Panc1 (cell line): ENCODE results near the gene GADD45G. TPM values are rescaled to one million over a fixed set of nuclear protein-coding genes. Genes with fewer than 3 reads are reported as not detected.

Experiments used
- ATAC-seq: fragments of 200-7000 bp; cut with Tn5 transposase; 2 replicates; pipeline ENCODE4 v1.9.1; 2020; ENCODE audit warnings: mild to moderate bottlenecking, moderate library complexity
- BruUV-seq: library from RNA; stranded (reverse); fragments of 400-500 nt; replicated peaks from 2 replicates; lab custom pipeline; 2021; lab: Mats Ljungman, UMichigan
- CTCF ChIA-PET: fragments of 300-600 bp; sonication (Branson Sonifier 250); formaldehyde crosslinking; loops from one replicate; lab custom pipeline; 2022; ENCODE audit warnings: antibody characterized with exemption; lab: Charles Lee
- POLR2A ChIA-PET: fragments of 300-600 bp; sonication (Branson Sonifier 250); formaldehyde crosslinking; loops from one replicate; lab custom pipeline; 2022; ENCODE audit warnings: antibody characterized with exemption; lab: Charles Lee
- DNase-seq: peaks from one replicate; pipeline ENCODE4 v3.0.0-alpha.2; 2010; ENCODE audit warnings: low read depth, low spot score
- H3K27ac ChIP-seq: 2 replicates; pipeline ENCODE4 v1.5.1; 2011; ENCODE audit warnings: mild to moderate bottlenecking, low read length, inconsistent platforms
- H3K27me3 ChIP-seq: fragments of 200-500 bp; sonication (Bioruptor generic); 2 replicates; pipeline ENCODE4 v1.6.0; 2014; ENCODE audit warnings: low read length, inconsistent platforms; ENCODE audit not compliant: control insufficient read depth, insufficient read depth
- H3K36me3 ChIP-seq: fragments of 200-500 bp; sonication (Bioruptor generic); 2 replicates; pipeline ENCODE4 v1.5.1; 2014; ENCODE audit warnings: inconsistent platforms, mild to moderate bottlenecking, low read length, moderate library complexity; ENCODE audit not compliant: control insufficient read depth, insufficient read depth
- H3K4me1 ChIP-seq: 2 replicates; pipeline ENCODE4 v1.5.1; 2011; ENCODE audit warnings: inconsistent platforms, mild to moderate bottlenecking, low read length, moderate library complexity; ENCODE audit not compliant: control insufficient read depth, insufficient read depth
- H3K4me3 ChIP-seq, 2 experiments: 2 replicates each; pipeline ENCODE4 v1.5.1; 2011 to 2012; ENCODE audit warnings: low read depth in 2 of 2, low read length in 2 of 2, mild to moderate bottlenecking in 2 of 2, inconsistent platforms in 1 of 2, moderate library complexity in 1 of 2
- H3K9me3 ChIP-seq: fragments of 200-500 bp; sonication (Bioruptor generic); 2 replicates; pipeline ENCODE4 v1.5.1; 2014; ENCODE audit warnings: low read depth, mild to moderate bottlenecking, inconsistent platforms, low read length, moderate library complexity; ENCODE audit not compliant: control insufficient read depth, insufficient read depth
- CTCF ChIP-seq: fragments of 450-650 bp; IDR thresholded peaks from 2 replicates; pipeline ENCODE4 v1.5.1; 2017; ENCODE audit warnings: mild to moderate bottlenecking
- POLR2AphosphoS5 ChIP-seq: IDR thresholded peaks from 2 replicates; pipeline ENCODE4 v1.6.1; 2012; ENCODE audit warnings: mild to moderate bottlenecking, low read depth, low read length, moderate library complexity
- REST ChIP-seq, 2 experiments: IDR thresholded peaks; 2 replicates each; pipeline ENCODE4 v1.6.1; 2011 to 2012; ENCODE audit warnings: low read depth in 2 of 2, control low read depth in 1 of 2, low read length in 1 of 2, mild to moderate bottlenecking in 1 of 2, moderate library complexity in 1 of 2; ENCODE audit not compliant: insufficient read depth in 1 of 2
- SIN3A ChIP-seq: IDR thresholded peaks from 2 replicates; pipeline ENCODE4 v1.6.1; 2012; ENCODE audit warnings: low read depth, mild to moderate bottlenecking, low read length, moderate library complexity, borderline replicate concordance; ENCODE audit not compliant: insufficient read depth
- TCF7L2 ChIP-seq: IDR thresholded peaks from 2 replicates; pipeline ENCODE4 v1.6.1; 2011; ENCODE audit warnings: mild to moderate bottlenecking, low read depth, low read length, inconsistent platforms
- in situ Hi-C: cut with HindIII; loops from 2 replicates; pipeline ENCODE4 v1.10.0; 2016; ENCODE audit warnings: low sequenced_read_pairs, low pct_unique_long_range_greater_than_20kb
- intact Hi-C: fragments of 100-400 bp; cut with micrococcal nuclease; formaldehyde crosslinking; loops from one replicate; pipeline ENCODE4 v1.10.0; 2022; ENCODE audit not compliant: unreplicated experiment
- total RNA-seq: library from RNA; stranded (reverse); gene quantifications from one replicate; pipeline ENCODE4 v1.2.1, GENCODE V29; 2021; ENCODE audit not compliant: unreplicated experiment

The GADD45G gene
- total RNA-seq, 1 experiment from 2014 or later: 1.2 TPM

GRCh38 chr9:89603767-89604665, 796 bp upstream of the GADD45G start:
- TF ChIP-seq CTCF (peak; percentile 37; the same call in 1 of the 2 replicates), SIN3A (no peak), POLR2AphosphoS5 (no peak), TCF7L2 (no peak), REST (IDR thresholded peaks at IDR 0.05; ENCODE audit: insufficient read depth in 1 of 2, low read depth in 2 of 2, low read length in 1 of 2) (no peak)
- peaks cover 5% of the 10 kb centered on the region for H3K4me1 ChIP-seq
- ChIA-PET POLR2A (no interaction called here), CTCF (interaction anchor here (0.9 to 1.8 kb wide), 2 partner anchors 396 to 495 kb away, joined by 3 to 14 read pairs; no protein-coding TSS in a partner anchor)
- no TSS peak for BruUV-seq
- H3K4me3 ChIP-seq: peak overlapping the region; percentile 41 to 61
- H3K9me3 ChIP-seq: no peaks in the 10 kb centered on the region
- H3K27ac ChIP-seq: no peak overlapping the region
- in situ Hi-C loops (no loop called here), intact Hi-C loops (loop anchor here (1.0 to 10.0 kb wide), 3 partner anchors 321 to 498 kb away; no protein-coding TSS in a partner anchor)
- H3K27me3 ChIP-seq: no peaks in the 10 kb centered on the region; the same call in 1 of the 2 replicates
- DNase-seq (no peak), ATAC-seq (peak; percentile 45)
- no peaks in the 10 kb centered on the region for H3K36me3 ChIP-seq

GRCh38 chr9:89605465-89606048, 745 bp downstream of the GADD45G start:
- Histone ChIP-seq H3K27ac (no peak overlapping the region), H3K27me3 (no peaks in the 10 kb centered on the region), H3K4me3 (peak overlapping the region; percentile 41 to 61), H3K9me3 (no peaks in the 10 kb centered on the region), H3K4me1 (peaks cover 5% of the 10 kb centered on the region), H3K36me3 (no peaks in the 10 kb centered on the region)
- POLR2A ChIA-PET: no interaction called here
- CTCF ChIA-PET: no interaction called here
- peak; percentile 55 for ATAC-seq
- TF ChIP-seq CTCF: no peak
- no peak for TF ChIP-seq POLR2AphosphoS5
- TF ChIP-seq TCF7L2: no peak
- TF ChIP-seq SIN3A: no peak
- in situ Hi-C loops: no loop called here
- no TSS peak for BruUV-seq
- intact Hi-C loops: loop anchor here (10.0 kb wide), 1 partner anchor 319 kb away; no protein-coding TSS in a partner anchor
- DNase-seq: no peak
